SK-N-SH treated with all-trans-retinoic acid at 6 μM for 48 hours (cell line): ENCODE data around the gene ITGB4.
A peak's percentile ranks its signal among the peaks of the same experiment; 100 is the strongest.

ENCODE experiments used
- CREB5 ChIP-seq: fragments of 250-450 bp; sonication (Bioruptor Pico); IDR thresholded peaks from 2 replicates; pipeline ENCODE4 v1.5.1; 2020; ENCODE audit warnings: low read depth, mild to moderate bottlenecking, moderate library complexity
- CSDC2 ChIP-seq: fragments of 250-450 bp; sonication (Bioruptor Pico); IDR thresholded peaks from 2 replicates; pipeline ENCODE4 v1.5.0; 2020; ENCODE audit warnings: mild to moderate bottlenecking, moderate library complexity
- CSRNP3 ChIP-seq: fragments of 250-450 bp; sonication (Bioruptor Pico); IDR thresholded peaks from 2 replicates; pipeline ENCODE4 v1.5.1; 2021; ENCODE audit warnings: mild to moderate bottlenecking, moderate library complexity
- ESRRG ChIP-seq: fragments of 250-450 bp; sonication (Bioruptor Pico); IDR thresholded peaks from 2 replicates; pipeline ENCODE4 v1.6.1; 2021; ENCODE audit warnings: mild to moderate bottlenecking
- PATZ1 ChIP-seq: fragments of 250-450 bp; sonication (Bioruptor Pico); IDR thresholded peaks from 2 replicates; pipeline ENCODE4 v1.8.0; 2020; ENCODE audit warnings: mild to moderate bottlenecking, moderate library complexity, borderline replicate concordance
- SNAI2 ChIP-seq: fragments of 250-450 bp; sonication (Bioruptor Pico); IDR thresholded peaks from 2 replicates; pipeline ENCODE4 v1.5.0; 2020; ENCODE audit warnings: mild to moderate bottlenecking, moderate library complexity
- TOX ChIP-seq: fragments of 250-450 bp; sonication (Bioruptor Pico); IDR thresholded peaks from 2 replicates; pipeline ENCODE4 v1.8.0; 2021; ENCODE audit warnings: mild to moderate bottlenecking, moderate library complexity, borderline replicate concordance
- TSHZ2 ChIP-seq: fragments of 250-450 bp; sonication (Bioruptor Pico); IDR thresholded peaks from 2 replicates; pipeline ENCODE4 v1.5.0; 2020; ENCODE audit warnings: mild to moderate bottlenecking, moderate library complexity
- ZFP30 ChIP-seq: fragments of 450-650 bp; formaldehyde crosslinking; IDR thresholded peaks from 2 replicates; pipeline ENCODE4 v1.5.0; 2022; ENCODE audit warnings: mild to moderate bottlenecking, moderate library complexity
- ZNF565 ChIP-seq: fragments of 450-650 bp; formaldehyde crosslinking; conservative IDR thresholded peaks from 2 replicates; pipeline ENCODE4 v1.5.0; 2020; ENCODE audit warnings: low read depth, mild to moderate bottlenecking, moderate library complexity
- ZNF70 ChIP-seq: fragments of 450-650 bp; formaldehyde crosslinking; IDR thresholded peaks from 2 replicates; pipeline ENCODE4 v1.5.0; 2020; ENCODE audit warnings: mild to moderate bottlenecking, moderate library complexity

- TF ChIP-seq CSDC2 (CRISPR knock-in tag) (no peak), TSHZ2 (no peak), CREB5 (CRISPR knock-in tag) (peak; percentile 54), TOX (CRISPR knock-in tag) (peak; percentile 10; the same call in 1 of the 2 replicates), CSRNP3 (CRISPR knock-in tag) (peak; percentile 65), ZNF565 (CRISPR knock-in tag) (no peak), ESRRG (CRISPR knock-in tag) (no peak), PATZ1 (CRISPR knock-in tag) (0 out of 2 replicates have a peak, but pooled peaks have one; percentile 24), ZNF70 (CRISPR knock-in tag) (no peak), SNAI2 (CRISPR knock-in tag) (no peak), ZFP30 (no peak; the same call in none of the 2 replicates)
Measured at GRCh38 chr17:75777296-75777922, 56.1 kb downstream of the ITGB4 start.
